Adipose tissue (tissue), 3 donors: ENCODE data around the gene PRAMEF1. TPM values are rescaled to one million over a fixed set of nuclear protein-coding genes. Genes with fewer than 3 reads are reported as not detected.
"Not testable (repeated sequence)": the region's sequence is repeated elsewhere in the genome, so short reads cannot be mapped to it uniquely, and the experiment has no call there.

ENCODE experiments used
- H3K27ac ChIP-seq: one replicate; pipeline ENCODE4 v1.5.1; 2013; ENCODE audit warnings: low read depth, low read length
- WGBS, 3 donors: extraction: QIAGEN DNeasy Blood & Tissue Kit; methylation state at CpG; one replicate each; pipeline ENCODE4 v1.1.7; 2013; 5-methylcytosine and 5-hydroxymethylcytosine counted together
- polyA plus RNA-seq, 3 donors: library from polyadenylated mRNA; stranded (reverse); fragments of 200-250 nt; gene quantifications; one replicate each; pipeline ENCODE4 v1.2.3, GENCODE V29; 2013
- donor health status: healthy with polysubstance abuse.
- donor health status: Bipolar disorder and iron deficiency.
- donor health status: healthy.

Gene PRAMEF1
- polyA plus RNA-seq, 3 donors = not detected

- 73 to 91% (median 89%) methylated on average over 5 of the region's 5 CpGs for WGBS, 3 donors
- H3K27ac ChIP-seq = no peak overlapping the region
These were observed 18.7 kb upstream of the PRAMEF1 start for GRCh38 chr1:12772520-12772919.

GRCh38 chr1:12773438-12773837 is 17.8 kb upstream of the PRAMEF1 start, which contains the start of gene PRAMEF12:
Gene PRAMEF12, plus strand, starts transcription at chr1:12773738. Its CDS starts 1,130 bp downstream, at chr1:12774868.
- 72 to 90% (median 87%) methylated on average over 5 of the region's 5 CpGs for WGBS, 3 donors
- no peak within 1 kb of the TSS for H3K27ac ChIP-seq

- WGBS, 3 donors = 76 to 88% (median 87%) methylated on average over 5 of the region's 5 CpGs
- no peak overlapping the region for H3K27ac ChIP-seq
These were observed 16.3 kb upstream of the PRAMEF1 start for GRCh38 chr1:12774801-12775345.

GRCh38 chr1:12775443-12775842 is 15.8 kb upstream of the PRAMEF1 start:
- WGBS, 3 donors = 72 to 84% (median 73%) methylated on average over 8 of the region's 8 CpGs

GRCh38 chr1:12776801-12777557 is 14.2 kb upstream of the PRAMEF1 start:
- no peak overlapping the region for H3K27ac ChIP-seq
- 78 to 89% (median 88%) methylated on average over 15 of the region's 15 CpGs for WGBS, 3 donors

More at GRCh38 chr1:12775443-12775842, 15.8 kb upstream of the PRAMEF1 start:
- H3K27ac ChIP-seq = no peak overlapping the region

- no peak overlapping the region for H3K27ac ChIP-seq
- 66 to 87% (median 84%) methylated on average over 4 of the region's 4 CpGs for WGBS, 3 donors
These were observed 13.1 kb upstream of the PRAMEF1 start for GRCh38 chr1:12778061-12778460.

GRCh38 chr1:12778907-12779306 is 12.3 kb upstream of the PRAMEF1 start:
- WGBS, 3 donors = 80% methylated on average over 6 of the region's 6 CpGs
- H3K27ac ChIP-seq = no peak overlapping the region

- WGBS, 3 donors = 79 to 86% (median 81%) methylated on average over 4 of the region's 5 CpGs
- H3K27ac ChIP-seq = not testable (repeated sequence)
These were observed 9.7 kb upstream of the PRAMEF1 start for GRCh38 chr1:12781488-12781887.

- WGBS, 3 donors = 29 to 48% (median 41%) methylated on average over 6 of the region's 7 CpGs
- not testable (repeated sequence) for H3K27ac ChIP-seq
These were observed 7.4 kb upstream of the PRAMEF1 start for GRCh38 chr1:12783783-12784182.

- WGBS, 3 donors = 81 to 92% (median 87%) methylated on average over 7 to 8 of the region's 8 CpGs
- not testable (repeated sequence) for H3K27ac ChIP-seq
These were observed 6.5 kb upstream of the PRAMEF1 start for GRCh38 chr1:12784729-12785128.

- WGBS, 3 donors = 57 to 68% (median 59%) methylated on average over 4 of the region's 4 CpGs
- no peak overlapping the region for H3K27ac ChIP-seq
These were observed 7.7 kb downstream of the PRAMEF1 start for GRCh38 chr1:12798911-12799310.

- 49 to 75% (median 70%) methylated on average over 2 of the region's 2 CpGs for WGBS, 3 donors
- no peak overlapping the region for H3K27ac ChIP-seq
These were observed 8.5 kb downstream of the PRAMEF1 start for GRCh38 chr1:12799730-12800129.

GRCh38 chr1:12809933-12810332 is 18.7 kb downstream of the PRAMEF1 start:
- WGBS, 3 donors = 71 to 84% (median 79%) methylated on average over 1 of the region's 1 CpG

GRCh38 chr1:12810691-12811408 is 19.7 kb downstream of the PRAMEF1 start:
- no peak overlapping the region for H3K27ac ChIP-seq
- WGBS, 3 donors = 62 to 71% (median 67%) methylated on average over 5 of the region's 5 CpGs

More at GRCh38 chr1:12809933-12810332, 18.7 kb downstream of the PRAMEF1 start:
- no peak overlapping the region for H3K27ac ChIP-seq

- no peak overlapping the region for H3K27ac ChIP-seq
- 41 to 56% (median 56%) methylated on average over 2 of the region's 2 CpGs for WGBS, 3 donors
These were observed 20.2 kb downstream of the PRAMEF1 start for GRCh38 chr1:12811409-12811784.

- WGBS, 3 donors = 68 to 76% (median 72%) methylated on average over 6 of the region's 6 CpGs
These were observed 27.9 kb downstream of the PRAMEF1 start for GRCh38 chr1:12819061-12819460.

GRCh38 chr1:12831310-12831709 is 40.1 kb downstream of the PRAMEF1 start, which contains the start of gene PRAMEF11:
Gene PRAMEF11, minus strand, starts transcription at chr1:12831410. Its CDS starts 2,621 bp downstream, at chr1:12828789.
- WGBS, 3 donors = 39 to 65% (median 63%) methylated on average over 3 of the region's 3 CpGs
- not testable (repeated sequence) for H3K27ac ChIP-seq

More at GRCh38 chr1:12819061-12819460, 27.9 kb downstream of the PRAMEF1 start:
- H3K27ac ChIP-seq = not testable (repeated sequence)

GRCh38 chr1:12833251-12833650 is 42.1 kb downstream of the PRAMEF1 start:
- not testable (repeated sequence) for H3K27ac ChIP-seq
- 51 to 55% (median 55%) methylated on average over 2 of the region's 2 CpGs for WGBS, 3 donors
